Stomach (tissue), 9 donors: Measurements from ENCODE around the gene LHFPL3. TPM values are rescaled to one million over a fixed set of nuclear protein-coding genes. Genes with fewer than 3 reads are reported as not detected.

ENCODE experiments used
- DNase-seq, 2 donors: peaks; one replicate each; pipeline versions ENCODE4 v3.0.0 to v3.0.0-alpha.2; 2013 to 2019
- H3K27ac ChIP-seq, 5 donors: fragments of 200-600 bp in 4 of 5; sonication (generic) in 4 of 5; one replicate each; pipeline ENCODE4 v1.5.1; 2013 to 2019; ENCODE audit warnings: mild to moderate bottlenecking in 1 of 5, moderate library complexity in 1 of 5
- H3K27me3 ChIP-seq, 3 donors: fragments of 200-600 bp; sonication (generic); one replicate each; pipeline ENCODE4 v1.5.1; 2017 to 2019; ENCODE audit warnings: mixed run types in 1 of 3
- H3K36me3 ChIP-seq, 4 donors: fragments of 200-600 bp; sonication (generic); 1 replicate in 3 of 4; 2 replicates in 1 of 4; pipeline ENCODE4 v1.5.1; 2016 to 2019
- H3K4me1 ChIP-seq, 4 donors: fragments of 200-600 bp; sonication (generic); one replicate each; pipeline ENCODE4 v1.5.1; 2016 to 2019
- H3K4me3 ChIP-seq, 4 donors: fragments of 200-600 bp; sonication (generic) in 3 of 4; one replicate each; pipeline ENCODE4 v1.5.1; 2016 to 2019; ENCODE audit warnings: mild to moderate bottlenecking in 1 of 4
- H3K9me3 ChIP-seq, 4 donors: fragments of 200-600 bp; sonication (generic); one replicate each; pipeline ENCODE4 v1.5.1; 2016 to 2019
- CTCF ChIP-seq, 7 experiments: fragments of 450-650 bp in 4 of 7; fragments of 200-600 bp in 3 of 7; sonication (generic) in 3 of 7; IDR thresholded peaks; one replicate each; pipeline ENCODE4 v1.5.1; 2016 to 2019; ENCODE audit warnings: antibody characterized with exemption in 7 of 7, control low read depth in 2 of 7, mild to moderate bottlenecking in 1 of 7
- EP300 ChIP-seq: sonication (generic); formaldehyde crosslinking; IDR thresholded peaks from one replicate; pipeline ENCODE4 v1.6.1; 2017; ENCODE audit warnings: antibody characterized with exemption
- POLR2A ChIP-seq, 4 donors: fragments of 450-650 bp; IDR thresholded peaks; one replicate each; pipeline ENCODE4 v1.6.1; 2016; ENCODE audit warnings: antibody characterized with exemption in 4 of 4, control low read depth in 2 of 4, mild to moderate bottlenecking in 1 of 4, moderate library complexity in 1 of 4
- POLR2AphosphoS5 ChIP-seq, 3 donors: sonication (generic); formaldehyde crosslinking; IDR thresholded peaks; one replicate each; pipeline ENCODE4 v1.6.1; 2016; ENCODE audit warnings: antibody characterized with exemption in 3 of 3
- WGBS, 5 donors: extraction: QIAGEN DNeasy Blood & Tissue Kit in 3 of 5; methylation state at CpG; one replicate each; pipeline versions ENCODE4 v1.1.5 to v1.1.7; 2013 to 2018; 5-methylcytosine and 5-hydroxymethylcytosine counted together
- intact Hi-C: fragments of 100-400 bp; cut with DNase I; formaldehyde crosslinking; loops from one replicate; pipeline ENCODE4 v1.15.1; 2023; ENCODE audit warnings: low total_unique reads
- polyA plus RNA-seq, 3 donors: library from polyadenylated mRNA; stranded (reverse); fragments of 200-250 nt; gene quantifications; one replicate each; pipeline ENCODE4 v1.2.3, GENCODE V29; 2013
- total RNA-seq, 5 donors: library from RNA; depleted of rRNA; stranded (reverse); fragments of >200 nt; gene quantifications; one replicate each; pipeline versions ENCODE4 v1.1.0 to v1.2.3, GENCODE V29; 2014 to 2016
- donor health status: healthy with polysubstance abuse.
- donor health status: Bipolar disorder and iron deficiency.
- donor health status: healthy.

The LHFPL3 gene
- total and polyA plus RNA-seq, 8 donors, result 0.55 TPM; not detected in 7

- intact Hi-C loops, result no loop called here
- TF ChIP-seq EP300 (no peak), POLR2AphosphoS5 (IDR thresholded peaks at IDR 0.05) (peak in 1 of 3 donors; percentile 14), POLR2A (IDR thresholded peaks at IDR 0.05) (no peak), CTCF (IDR thresholded peaks at IDR 0.05) (no peak)
These were observed 602.9 kb downstream of the LHFPL3 start for GRCh38 chr7:104931181-104931781.

GRCh38 chr7:104933022-104933421 lies 604.6 kb downstream of the LHFPL3 start:
- Histone ChIP-seq H3K4me1 (peaks cover 0 to 27% (median 16%) of the 10 kb centered on the region in 4 donors), H3K36me3 (no peaks in the 10 kb centered on the region), H3K4me3 (no peak overlapping the region), H3K27ac (no peak overlapping the region), H3K27me3 (no peaks in the 10 kb centered on the region), H3K9me3 (no peaks in the 10 kb centered on the region)
- intact Hi-C loops, result no loop called here
- WGBS, 5 donors, result 95 to 98% (median 96%) methylated on average over 9 of the region's 9 CpGs
- TF ChIP-seq POLR2AphosphoS5 (IDR thresholded peaks at IDR 0.05) (no peak), CTCF (IDR thresholded peaks at IDR 0.05) (no peak), POLR2A (IDR thresholded peaks at IDR 0.05) (no peak), EP300 (no peak)
- no peak for DNase-seq

More at GRCh38 chr7:104931181-104931781, 602.9 kb downstream of the LHFPL3 start:
- WGBS, 5 donors, result 29 to 42% (median 36%) methylated on average over 4 to 5 of the region's 5 CpGs
- Histone ChIP-seq H3K27ac (peak overlapping the region; percentile 4 to 69 (median 54)), H3K27me3 (no peaks in the 10 kb centered on the region), H3K36me3 (no peaks in the 10 kb centered on the region), H3K4me3 (no peak overlapping the region), H3K9me3 (no peaks in the 10 kb centered on the region), H3K4me1 (peaks cover 0 to 44% (median 28%) of the 10 kb centered on the region in 4 donors)
- peak in 1 of 2 donors; percentile 90 for DNase-seq

GRCh38 chr7:104933521-104933988 lies 605.2 kb downstream of the LHFPL3 start:
- TF ChIP-seq POLR2AphosphoS5 (IDR thresholded peaks at IDR 0.05), result no peak
- no peak for TF ChIP-seq CTCF (IDR thresholded peaks at IDR 0.05)
- no peak for TF ChIP-seq EP300
- no peak for TF ChIP-seq POLR2A (IDR thresholded peaks at IDR 0.05)
- no peaks in the 10 kb centered on the region for H3K36me3 ChIP-seq
- intact Hi-C loops, result no loop called here
- H3K9me3 ChIP-seq, result no peaks in the 10 kb centered on the region
- WGBS, 5 donors, result 38 to 57% (median 50%) methylated on average over 6 of the region's 6 CpGs
- H3K27me3 ChIP-seq, result no peaks in the 10 kb centered on the region
- no peak overlapping the region for H3K27ac ChIP-seq
- H3K4me1 ChIP-seq, result peaks cover 0 to 27% (median 16%) of the 10 kb centered on the region in 4 donors
- DNase-seq, result peak in 1 of 2 donors; percentile 50
- H3K4me3 ChIP-seq, result no peak overlapping the region

- Histone ChIP-seq H3K36me3 (no peaks in the 10 kb centered on the region), H3K27me3 (no peaks in the 10 kb centered on the region), H3K4me1 (peaks cover 0 to 27% (median 16%) of the 10 kb centered on the region in 4 donors), H3K9me3 (no peaks in the 10 kb centered on the region), H3K27ac (peak overlapping the region in 1 of 5 donors; percentile 36), H3K4me3 (no peak overlapping the region)
- 56 to 75% (median 71%) methylated on average over 7 of the region's 7 CpGs for WGBS, 5 donors
- DNase-seq, result no peak
- TF ChIP-seq EP300 (no peak), CTCF (IDR thresholded peaks at IDR 0.05) (no peak), POLR2AphosphoS5 (IDR thresholded peaks at IDR 0.05) (no peak), POLR2A (IDR thresholded peaks at IDR 0.05) (no peak)
- intact Hi-C loops, result no loop called here
These were observed 606.3 kb downstream of the LHFPL3 start for GRCh38 chr7:104934665-104935064.
